Stimulated activated naive CD8-positive, alpha-beta T cell treated with anti-CD3 and anti-CD28 coated beads, Interleukin-15, amount 100 ng/mL, for 72 hours (primary cell): Measurements from ENCODE around the gene RAD51B.
"Not testable (repeated sequence)": the region's sequence is repeated elsewhere in the genome, so short reads cannot be mapped to it uniquely, and the experiment has no call there.

ENCODE experiments used
- ATAC-seq: fragments of 150-1000 bp; cut with Tn5 transposase; 2 replicates; pipeline ENCODE4 v1.10.0; 2021; ENCODE audit warnings: mild to moderate bottlenecking, moderate library complexity
- DNase-seq, 2 donors: peaks; one replicate each; pipeline ENCODE4 v3.0.0; 2021 to 2022
- H3K27ac Mint-ChIP-seq, 2 donors: one replicate each; pipeline ENCODE4 v1.8.0; 2022; ENCODE audit warnings: mild to moderate bottlenecking in 2 of 2, mixed read lengths in 2 of 2, moderate library complexity in 2 of 2
- H3K27me3 Mint-ChIP-seq: one replicate; pipeline ENCODE4 v1.8.0; 2022; ENCODE audit warnings: mixed read lengths
- H3K4me1 Mint-ChIP-seq: one replicate; pipeline ENCODE4 v1.8.0; 2022; ENCODE audit warnings: mild to moderate bottlenecking, mixed read lengths
- H3K4me3 Mint-ChIP-seq, 2 donors: one replicate each; pipeline ENCODE4 v1.8.0; 2022; ENCODE audit warnings: mild to moderate bottlenecking in 2 of 2, mixed read lengths in 2 of 2, moderate library complexity in 1 of 2
- H3K9me3 Mint-ChIP-seq, 2 donors: one replicate each; pipeline ENCODE4 v1.8.0; 2022; ENCODE audit warnings: mixed read lengths in 2 of 2

The RAD51B gene

GRCh38 chr14:68434173-68434572 lies 614.6 kb downstream of the RAD51B start:
- not testable (repeated sequence) for ATAC-seq, H3K4me3 Mint-ChIP-seq, H3K27ac Mint-ChIP-seq, H3K27me3 Mint-ChIP-seq, H3K4me1 Mint-ChIP-seq, DNase-seq
- H3K9me3 Mint-ChIP-seq, result peaks cover 8 to 15% of the 10 kb centered on the region in 2 donors

- not testable (repeated sequence) for H3K4me1 Mint-ChIP-seq, H3K27me3 Mint-ChIP-seq
These were observed 616.1 kb downstream of the RAD51B start for GRCh38 chr14:68435631-68436030.

GRCh38 chr14:68439676-68440075 lies 620.1 kb downstream of the RAD51B start:
- Mint-ChIP-seq H3K4me1 (no peaks in the 10 kb centered on the region), H3K27me3 (no peaks in the 10 kb centered on the region), H3K9me3 (peaks cover 8 to 15% of the 10 kb centered on the region in 2 donors), H3K4me3 (no peak overlapping the region), H3K27ac (no peak overlapping the region)
- no peak for ATAC-seq
- DNase-seq, result no peak

More at GRCh38 chr14:68435631-68436030, 616.1 kb downstream of the RAD51B start:
- not testable (repeated sequence) for DNase-seq, ATAC-seq, H3K27ac Mint-ChIP-seq, H3K4me3 Mint-ChIP-seq
- H3K9me3 Mint-ChIP-seq, result peaks cover 8 to 15% of the 10 kb centered on the region in 2 donors

GRCh38 chr14:68440820-68441219 lies 621.2 kb downstream of the RAD51B start:
- H3K27ac Mint-ChIP-seq, result no peak overlapping the region
- DNase-seq (no peak), ATAC-seq (no peak)
- no peak overlapping the region for H3K4me3 Mint-ChIP-seq
- no peaks in the 10 kb centered on the region for H3K27me3 Mint-ChIP-seq
- no peaks in the 10 kb centered on the region for H3K4me1 Mint-ChIP-seq
- H3K9me3 Mint-ChIP-seq, result peaks cover 8 to 15% of the 10 kb centered on the region in 2 donors

GRCh38 chr14:68441542-68441941 lies 622.0 kb downstream of the RAD51B start:
- ATAC-seq, result no peak
- no peak for DNase-seq
- Mint-ChIP-seq H3K27me3 (no peaks in the 10 kb centered on the region), H3K9me3 (peaks cover 4 to 12% of the 10 kb centered on the region in 2 donors), H3K4me3 (no peak overlapping the region), H3K4me1 (no peaks in the 10 kb centered on the region), H3K27ac (no peak overlapping the region)

- Mint-ChIP-seq H3K27ac (no peak overlapping the region), H3K9me3 (peaks cover 0 to 2% of the 10 kb centered on the region in 2 donors), H3K4me3 (no peak overlapping the region), H3K4me1 (peaks cover 11% of the 10 kb centered on the region), H3K27me3 (no peaks in the 10 kb centered on the region)
- no peak for DNase-seq
- no peak for ATAC-seq
These were observed 623.5 kb downstream of the RAD51B start for GRCh38 chr14:68442828-68443629.

- DNase-seq, result no peak
- no peak for ATAC-seq
- H3K27ac Mint-ChIP-seq, result no peak overlapping the region
- H3K27me3 Mint-ChIP-seq, result no peaks in the 10 kb centered on the region
- no peak overlapping the region for H3K4me3 Mint-ChIP-seq
- H3K4me1 Mint-ChIP-seq, result peaks cover 11% of the 10 kb centered on the region
- no peaks in the 10 kb centered on the region for H3K9me3 Mint-ChIP-seq
These were observed 625.0 kb downstream of the RAD51B start for GRCh38 chr14:68444449-68445168.

- H3K27ac Mint-ChIP-seq, result no peak overlapping the region
- H3K27me3 Mint-ChIP-seq, result no peaks in the 10 kb centered on the region
- H3K4me1 Mint-ChIP-seq, result peaks cover 11% of the 10 kb centered on the region
- DNase-seq, result no peak
- H3K9me3 Mint-ChIP-seq, result no peaks in the 10 kb centered on the region
- no peak for ATAC-seq
- no peak overlapping the region for H3K4me3 Mint-ChIP-seq
These were observed 626.9 kb downstream of the RAD51B start for GRCh38 chr14:68446243-68447040.

GRCh38 chr14:68447581-68448251 lies 628.1 kb downstream of the RAD51B start:
- H3K4me3 Mint-ChIP-seq, result no peak overlapping the region
- no peaks in the 10 kb centered on the region for H3K27me3 Mint-ChIP-seq
- H3K9me3 Mint-ChIP-seq, result no peaks in the 10 kb centered on the region
- H3K4me1 Mint-ChIP-seq, result peaks cover 11% of the 10 kb centered on the region
- H3K27ac Mint-ChIP-seq, result no peak overlapping the region
- no peak for DNase-seq
- ATAC-seq, result no peak

GRCh38 chr14:68448252-68448902 lies 628.8 kb downstream of the RAD51B start:
- H3K27me3 Mint-ChIP-seq, result no peaks in the 10 kb centered on the region
- no peak overlapping the region for H3K27ac Mint-ChIP-seq
- no peaks in the 10 kb centered on the region for H3K9me3 Mint-ChIP-seq
- no peak for DNase-seq
- H3K4me3 Mint-ChIP-seq, result no peak overlapping the region
- H3K4me1 Mint-ChIP-seq, result peaks cover 11% of the 10 kb centered on the region
- ATAC-seq, result no peak

GRCh38 chr14:68449561-68450181 lies 630.1 kb downstream of the RAD51B start:
- Mint-ChIP-seq H3K9me3 (peaks cover 3 to 10% of the 10 kb centered on the region in 2 donors), H3K27ac (no peak overlapping the region), H3K27me3 (no peaks in the 10 kb centered on the region), H3K4me1 (peaks cover 11% of the 10 kb centered on the region), H3K4me3 (no peak overlapping the region)
- DNase-seq, result no peak
- ATAC-seq, result no peak

- Mint-ChIP-seq H3K9me3 (peaks cover 8 to 18% of the 10 kb centered on the region in 2 donors), H3K27ac (no peak overlapping the region), H3K4me1 (peaks cover 11% of the 10 kb centered on the region), H3K4me3 (no peak overlapping the region), H3K27me3 (no peaks in the 10 kb centered on the region)
- DNase-seq (no peak), ATAC-seq (no peak)
These were observed 631.0 kb downstream of the RAD51B start for GRCh38 chr14:68450391-68451120.

GRCh38 chr14:68451696-68452373 lies 632.3 kb downstream of the RAD51B start:
- DNase-seq, result no peak
- no peaks in the 10 kb centered on the region for H3K27me3 Mint-ChIP-seq

More at GRCh38 chr14:68451696-68452373, 632.3 kb downstream of the RAD51B start:
- H3K4me1 Mint-ChIP-seq, result peaks cover 11% of the 10 kb centered on the region
- H3K9me3 Mint-ChIP-seq, result peaks cover 14 to 26% of the 10 kb centered on the region in 2 donors
- ATAC-seq, result no peak
- no peak overlapping the region for H3K27ac Mint-ChIP-seq
- no peak overlapping the region for H3K4me3 Mint-ChIP-seq
